ENCODE data around the gene PRICKLE2. TPM values are rescaled to one million over a fixed set of nuclear protein-coding genes. Genes with fewer than 3 reads are reported as not detected.

The PRICKLE2 gene
- total RNA-seq, 1 donor from 2014 or later = 4.1 TPM

DNA sequence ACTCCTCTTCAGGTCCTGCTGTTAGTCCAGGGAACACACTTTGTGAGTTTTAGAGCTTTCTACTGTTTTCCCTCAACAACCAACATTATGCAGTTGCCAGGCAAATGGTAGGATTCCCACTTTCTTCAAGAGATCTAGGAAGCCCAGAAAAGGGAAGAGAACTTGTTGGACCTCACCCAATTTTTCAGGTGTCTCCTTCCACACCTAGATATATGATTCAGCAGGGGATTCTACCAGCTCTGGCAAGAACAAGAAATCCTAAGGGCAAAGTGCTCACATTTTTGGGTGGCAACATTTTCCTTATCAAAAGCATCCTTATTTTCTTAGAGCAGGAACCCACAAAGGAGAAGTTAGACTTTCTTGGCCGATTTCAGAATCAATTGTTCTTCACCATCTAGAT, 57.4 kb downstream of the PRICKLE2 start:
- DNase-seq (no peak), ATAC-seq (no peak)
- intact Hi-C loops (cut with micrococcal nuclease) = no loop called here

DNA sequence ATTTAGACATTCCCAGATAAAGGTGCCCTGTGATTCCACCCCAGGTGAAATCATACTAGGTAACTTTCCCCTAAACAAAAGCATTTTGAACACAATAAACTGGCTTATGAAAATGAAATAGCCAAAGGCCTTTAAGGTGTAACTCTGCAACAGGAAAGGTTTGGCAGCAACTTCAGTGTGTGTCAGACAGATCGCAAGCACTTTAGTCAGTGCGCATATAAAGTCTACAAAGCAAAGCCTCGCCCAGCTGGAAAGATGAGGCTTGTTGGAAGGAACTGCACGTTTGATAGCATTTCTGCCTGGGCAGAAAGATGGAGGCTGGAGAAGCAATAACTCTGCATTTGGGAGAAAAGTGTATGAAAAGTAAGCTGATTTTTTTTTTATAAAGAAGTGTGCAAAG, 57.9 kb downstream of the PRICKLE2 start:
- intact Hi-C loops (cut with micrococcal nuclease) = no loop called here
- no peak for ATAC-seq

DNA sequence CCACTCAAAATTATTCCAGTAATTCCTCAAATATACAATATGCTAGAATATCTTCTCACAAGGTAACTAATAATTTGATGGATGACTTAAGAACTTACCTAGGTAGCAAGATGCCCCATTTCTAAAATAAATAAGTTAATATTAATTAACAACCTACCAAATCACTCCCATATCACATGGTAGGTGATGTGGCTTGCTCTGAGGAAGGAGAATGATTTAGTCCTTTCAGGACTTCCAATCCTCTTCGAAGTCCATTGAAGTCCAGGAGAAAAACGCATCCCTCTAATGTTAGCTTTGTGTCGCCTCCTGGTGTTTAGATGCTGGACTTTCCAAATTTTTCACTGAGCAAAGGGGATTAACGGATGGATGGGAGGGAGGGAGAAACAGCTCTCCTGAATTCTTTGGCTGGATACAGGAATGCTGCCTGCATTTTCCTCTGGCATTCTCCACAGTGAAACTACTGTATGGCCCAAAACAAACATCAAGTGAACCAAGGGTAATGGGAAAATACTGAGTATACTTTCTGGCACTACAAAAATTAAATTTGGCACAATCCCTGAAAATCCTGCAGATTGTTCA, 58.6 kb downstream of the PRICKLE2 start:
- ATAC-seq (peak; percentile 69), DNase-seq (no peak)
- intact Hi-C loops (cut with micrococcal nuclease) = no loop called here

More for the DNA sequence above, 57.9 kb downstream of the PRICKLE2 start:
- no peak for DNase-seq

DNA sequence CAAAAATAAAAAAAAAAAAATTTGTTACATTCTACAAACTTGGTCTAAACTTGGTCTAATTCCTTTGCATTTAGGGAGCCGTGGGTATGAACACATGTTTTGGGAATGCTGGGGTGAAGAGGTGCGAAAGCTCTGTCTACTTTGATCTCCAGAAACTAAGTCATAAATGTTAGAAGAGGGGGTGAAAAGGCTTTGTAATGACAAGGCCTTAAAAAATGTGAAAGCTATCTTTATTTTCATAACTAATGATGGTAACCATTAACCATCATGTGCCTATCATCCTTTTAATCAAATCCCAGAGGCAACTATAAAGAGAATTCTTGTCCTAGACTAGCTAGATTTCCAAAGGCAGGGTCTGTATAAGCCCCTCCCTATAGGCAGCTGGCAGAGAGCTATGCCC, 60.9 kb downstream of the PRICKLE2 start:
- no peak for DNase-seq
- intact Hi-C loops (cut with micrococcal nuclease) = no loop called here
- no peak for ATAC-seq

DNA sequence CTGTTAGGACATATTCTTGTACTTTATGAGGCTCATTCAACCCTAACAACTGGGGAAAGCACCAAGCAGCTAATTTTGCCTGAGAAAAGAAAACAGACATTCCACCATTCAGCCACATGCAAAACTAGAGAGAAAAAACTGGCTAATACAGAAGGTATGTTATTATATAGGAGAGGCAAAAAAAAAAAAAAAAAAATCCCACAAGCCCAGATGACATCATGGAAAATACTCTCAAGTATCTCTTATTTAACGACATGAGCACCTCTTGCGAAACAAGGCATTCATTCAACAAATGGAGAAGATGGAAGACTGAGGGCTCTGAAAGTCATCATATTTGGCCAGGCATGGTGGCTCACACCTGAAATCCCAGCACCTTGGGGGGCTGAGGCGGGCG, 61.5 kb downstream of the PRICKLE2 start:
- DNase-seq = no peak
- no peak for ATAC-seq
- intact Hi-C loops (cut with micrococcal nuclease) = no loop called here

DNA sequence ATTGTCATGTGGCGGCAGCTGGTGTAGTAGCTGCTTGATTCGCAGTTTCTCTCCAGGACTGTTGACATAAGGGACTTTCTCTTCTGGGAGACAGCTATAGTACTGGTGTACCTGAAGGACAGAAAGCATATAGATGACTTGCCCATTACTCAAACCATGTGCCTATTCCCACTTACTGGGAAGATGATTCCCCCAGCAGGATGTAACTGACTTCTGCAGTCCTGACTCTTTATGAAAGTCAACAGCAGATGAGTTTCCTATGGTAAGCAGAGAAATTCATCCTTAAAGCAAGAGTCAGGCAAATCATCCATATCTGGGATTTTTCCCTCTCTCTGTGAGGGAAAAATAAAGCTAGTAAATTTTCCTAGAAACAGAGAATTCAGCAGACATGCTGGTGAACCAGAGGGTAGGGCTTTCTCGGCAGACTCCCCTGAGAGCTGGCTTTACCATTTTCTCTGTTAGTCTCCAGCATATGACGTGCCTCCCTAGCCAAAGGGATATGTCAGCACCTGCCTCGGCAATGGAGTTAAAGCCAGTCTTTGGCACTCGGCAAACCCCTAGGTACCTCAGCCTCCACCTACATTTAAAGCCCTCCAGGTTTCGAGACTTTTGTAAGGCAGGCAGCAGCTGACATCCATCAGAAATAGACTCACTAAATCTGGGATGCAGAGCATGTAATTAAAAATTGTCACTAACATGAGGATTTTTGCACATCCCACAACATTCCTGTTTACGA, 62.1 kb downstream of the PRICKLE2 start:
- no peak for ATAC-seq
- no peak for DNase-seq
- intact Hi-C loops (cut with micrococcal nuclease) = no loop called here

DNA sequence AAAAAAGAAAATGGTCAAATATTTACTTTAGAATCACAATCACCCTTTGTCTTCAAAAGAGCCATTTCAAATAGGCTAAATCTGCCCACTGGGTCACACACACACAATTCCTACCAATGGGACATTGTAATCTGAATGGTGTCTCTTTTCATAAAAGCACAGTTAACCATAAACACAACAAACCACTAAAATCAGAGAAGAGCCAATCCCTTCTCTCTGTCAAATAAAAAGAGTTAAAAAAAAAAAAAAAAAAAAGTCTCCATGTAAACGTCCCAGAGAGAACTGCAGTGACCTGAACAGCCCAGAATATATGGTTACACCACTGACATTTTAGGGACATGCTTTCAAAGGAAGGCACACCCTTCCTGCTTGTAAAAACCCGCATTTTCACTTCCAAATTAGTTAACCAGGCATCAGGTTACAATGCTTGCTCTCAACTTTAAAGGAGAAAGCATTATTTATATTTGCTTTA, 63.7 kb downstream of the PRICKLE2 start:
- DNase-seq (no peak), ATAC-seq (peak; percentile 63)
- intact Hi-C loops (cut with micrococcal nuclease) = no loop called here

DNA sequence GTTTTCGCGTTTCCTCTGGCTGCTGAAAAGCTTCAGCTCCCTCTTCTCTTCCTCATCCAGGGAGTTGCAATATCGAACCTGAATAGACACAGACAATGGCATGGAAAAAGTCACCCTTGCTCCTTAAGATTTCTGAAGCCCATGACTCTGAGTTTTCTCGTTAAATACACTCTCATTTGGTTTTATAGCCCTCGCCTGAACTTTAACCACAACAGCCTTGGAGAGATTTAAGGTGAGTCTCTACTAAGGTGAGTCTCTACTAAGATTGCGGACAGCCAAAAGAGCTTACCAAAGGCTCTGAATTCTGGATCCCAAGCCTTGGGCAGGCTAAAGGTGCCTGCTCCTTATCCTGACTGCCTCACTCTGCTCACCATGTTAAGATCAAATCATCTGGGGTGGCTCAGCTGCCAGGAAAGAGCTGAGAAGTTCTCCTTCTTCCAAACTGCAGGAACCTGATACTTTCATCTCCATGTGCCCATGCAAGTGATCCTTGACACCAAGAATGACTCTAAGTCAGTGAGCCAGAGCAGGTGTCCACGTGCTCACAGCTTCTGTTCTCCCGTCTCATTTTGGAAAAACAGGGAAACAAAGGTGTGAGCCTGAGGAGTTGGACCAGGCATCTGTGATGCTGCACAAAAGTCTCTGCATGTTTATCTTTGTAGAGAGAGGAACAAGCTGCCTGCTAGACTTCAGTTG, 65.1 kb downstream of the PRICKLE2 start:
- intact Hi-C loops (cut with micrococcal nuclease) = no loop called here
- no peak for ATAC-seq

DNA sequence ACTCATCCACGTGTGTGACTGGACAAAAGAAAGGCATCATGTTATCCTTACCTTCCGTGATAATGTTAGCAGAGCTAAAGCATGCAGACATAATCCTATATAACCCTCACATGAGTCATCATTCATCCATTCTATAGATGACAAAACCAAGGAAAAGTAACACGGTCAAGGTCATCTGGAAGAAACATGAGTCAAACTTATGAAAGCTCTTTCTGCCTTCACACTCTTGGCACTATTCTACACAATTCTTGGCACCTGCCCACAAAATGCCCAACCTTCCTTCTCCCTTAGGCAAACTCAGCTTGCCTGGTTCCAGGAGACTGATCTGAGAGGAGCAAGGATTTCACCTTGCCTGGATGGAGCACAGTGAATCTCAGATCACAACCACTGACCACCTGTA, 66.9 kb downstream of the PRICKLE2 start:
- intact Hi-C loops (cut with micrococcal nuclease) = no loop called here
- ATAC-seq = no peak

More for the DNA sequence above, 65.1 kb downstream of the PRICKLE2 start:
- no peak for DNase-seq

DNA sequence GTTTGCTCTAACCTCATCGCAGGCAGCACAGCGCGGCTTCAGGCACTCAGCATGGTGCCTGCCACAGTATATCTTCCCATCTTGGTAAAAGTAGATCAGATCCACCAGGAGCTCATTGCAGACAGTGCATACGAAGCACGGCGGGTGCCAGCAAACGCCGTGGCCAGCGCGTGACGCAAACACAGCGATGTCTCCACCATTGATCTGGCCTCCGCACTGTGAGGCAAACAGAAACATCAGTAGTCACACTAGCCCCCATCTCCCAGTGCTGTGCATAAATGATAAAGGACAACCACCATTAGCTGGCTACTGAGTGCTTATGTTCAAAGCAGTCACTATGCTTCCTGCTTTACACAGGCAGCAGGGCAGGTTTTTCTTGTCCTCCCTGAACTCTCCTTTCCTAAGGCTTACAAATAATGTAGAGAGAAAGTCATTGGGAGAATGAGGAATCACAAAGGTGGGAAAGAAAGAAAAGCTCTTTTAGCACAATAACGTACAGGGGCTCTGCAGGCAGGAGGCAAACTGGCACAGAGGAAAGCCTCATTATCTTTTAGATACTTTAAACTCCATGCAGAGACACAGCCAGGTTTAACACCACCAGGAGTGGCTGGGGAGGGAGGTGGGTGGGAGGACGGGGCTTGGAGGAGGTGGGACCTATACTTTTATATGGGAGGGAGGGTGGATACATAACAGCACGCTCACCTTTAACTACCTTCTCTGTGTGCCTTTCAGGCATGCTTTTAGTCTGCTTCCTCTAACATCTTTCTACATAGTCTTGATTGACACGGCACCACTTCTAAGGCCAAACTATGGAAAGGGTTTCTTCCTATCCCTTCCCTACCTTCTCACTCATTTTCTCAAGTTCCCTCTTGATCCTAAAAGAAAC, 67.9 kb downstream of the PRICKLE2 start:
- intact Hi-C loops (cut with micrococcal nuclease) = no loop called here
- DNase-seq (no peak), ATAC-seq (peak; percentile 24)

More for the DNA sequence above, 66.9 kb downstream of the PRICKLE2 start:
- DNase-seq = no peak

DNA sequence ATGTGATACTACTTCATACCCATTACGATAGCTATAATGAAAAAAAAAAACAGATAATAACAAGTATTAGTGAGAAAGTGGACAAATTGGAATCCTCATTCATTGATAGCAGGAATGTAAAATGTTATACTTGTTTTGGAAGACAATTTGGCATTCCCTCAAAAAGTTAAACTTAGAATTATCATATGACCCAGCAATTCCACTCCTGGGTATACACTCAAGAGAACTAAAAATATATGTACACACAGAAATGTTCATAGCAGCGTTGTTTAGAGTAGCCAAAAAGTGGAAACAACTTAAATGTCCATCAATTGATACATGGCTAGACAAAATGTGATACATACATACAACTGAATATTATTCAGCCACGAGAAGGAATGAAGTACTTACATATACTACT, 69.9 kb downstream of the PRICKLE2 start:
- intact Hi-C loops (cut with micrococcal nuclease) = no loop called here
- no peak for ATAC-seq

DNA sequence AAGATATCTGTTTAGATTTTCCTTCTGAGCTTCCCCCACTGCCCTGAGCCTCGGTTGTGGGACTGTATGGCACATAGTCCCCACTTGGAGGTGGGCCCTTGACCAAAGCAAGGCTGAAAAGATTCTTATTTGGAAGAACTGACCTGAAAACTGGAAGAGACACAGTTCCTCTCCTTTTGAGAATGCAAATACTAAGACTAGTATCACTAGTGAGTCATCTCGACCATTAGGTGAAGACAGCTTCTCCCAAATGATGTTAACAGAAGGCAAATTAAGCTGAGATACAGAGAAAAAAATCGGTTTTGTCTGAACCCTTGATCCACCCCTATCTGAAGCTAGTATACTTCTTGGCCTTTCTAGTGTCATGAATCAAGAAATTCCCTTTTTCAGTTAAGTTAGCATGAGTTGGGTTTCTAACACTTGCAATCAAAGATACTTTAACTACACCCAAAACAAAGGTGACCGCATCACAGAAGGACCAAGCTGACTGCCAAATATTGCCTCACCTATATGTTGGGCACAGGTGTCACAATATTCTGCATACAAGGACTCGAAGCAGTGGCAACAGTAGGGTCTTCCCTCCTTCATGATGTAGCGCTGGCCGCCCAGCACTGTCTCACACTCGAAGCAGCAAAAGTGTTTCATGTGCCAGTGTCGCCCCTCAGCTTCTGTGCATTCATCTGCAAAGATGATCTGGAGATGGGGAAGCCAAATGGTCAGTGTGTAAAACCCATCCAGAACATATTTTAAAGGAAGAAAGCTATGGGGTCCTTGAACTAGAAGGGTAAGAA, 72.4 kb downstream of the PRICKLE2 start:
- no peak for ATAC-seq
- no peak for DNase-seq
- intact Hi-C loops (cut with micrococcal nuclease) = no loop called here

More for the DNA sequence above, 69.9 kb downstream of the PRICKLE2 start:
- DNase-seq = no peak

DNA sequence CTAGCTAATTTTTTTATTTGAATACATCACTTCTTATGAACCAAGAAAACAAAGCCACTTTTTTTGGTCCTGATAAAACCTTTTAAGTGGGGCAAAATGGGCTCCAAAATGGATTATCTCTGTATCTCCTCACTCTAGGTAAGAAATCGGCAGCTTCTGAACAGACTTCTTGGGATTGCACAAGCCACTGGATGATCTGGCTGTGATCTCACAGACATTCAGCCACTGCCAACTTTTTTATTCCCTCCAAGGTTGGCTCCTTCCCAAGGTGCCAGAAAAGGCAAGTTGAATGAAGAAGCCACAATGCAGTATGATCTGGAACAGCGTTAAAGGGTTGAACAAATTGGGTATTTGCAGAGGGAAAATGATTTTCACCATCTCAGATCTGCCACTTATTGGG, 73.2 kb downstream of the PRICKLE2 start:
- ATAC-seq = peak; percentile 8
- DNase-seq = no peak
- intact Hi-C loops (cut with micrococcal nuclease) = no loop called here

DNA sequence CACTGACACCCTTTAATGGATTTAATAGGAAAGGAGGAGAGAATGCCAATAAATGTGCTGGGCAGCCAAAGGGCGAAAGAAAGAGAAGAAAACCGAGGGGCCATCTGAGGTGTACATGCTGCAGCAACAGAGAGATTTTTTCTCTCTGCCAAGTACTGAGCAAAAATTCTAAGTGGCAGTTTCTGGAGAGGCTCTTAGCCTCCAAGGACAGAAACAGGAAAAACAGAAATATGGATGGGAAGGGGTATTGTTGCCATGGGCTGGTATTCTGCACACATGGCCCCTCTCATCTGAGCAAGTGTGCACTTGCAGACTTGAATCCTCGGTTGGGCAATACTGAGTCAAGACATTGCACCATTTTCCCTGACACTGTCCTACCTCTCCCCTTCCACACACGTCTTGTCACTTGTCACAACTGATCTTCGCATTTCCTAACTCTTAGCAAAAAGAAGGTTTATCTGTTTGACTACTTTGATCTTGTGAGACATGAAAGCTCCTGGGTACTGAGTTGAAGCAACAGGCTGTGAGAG, 73.9 kb downstream of the PRICKLE2 start:
- intact Hi-C loops (cut with micrococcal nuclease) = no loop called here
- ATAC-seq = no peak

DNA sequence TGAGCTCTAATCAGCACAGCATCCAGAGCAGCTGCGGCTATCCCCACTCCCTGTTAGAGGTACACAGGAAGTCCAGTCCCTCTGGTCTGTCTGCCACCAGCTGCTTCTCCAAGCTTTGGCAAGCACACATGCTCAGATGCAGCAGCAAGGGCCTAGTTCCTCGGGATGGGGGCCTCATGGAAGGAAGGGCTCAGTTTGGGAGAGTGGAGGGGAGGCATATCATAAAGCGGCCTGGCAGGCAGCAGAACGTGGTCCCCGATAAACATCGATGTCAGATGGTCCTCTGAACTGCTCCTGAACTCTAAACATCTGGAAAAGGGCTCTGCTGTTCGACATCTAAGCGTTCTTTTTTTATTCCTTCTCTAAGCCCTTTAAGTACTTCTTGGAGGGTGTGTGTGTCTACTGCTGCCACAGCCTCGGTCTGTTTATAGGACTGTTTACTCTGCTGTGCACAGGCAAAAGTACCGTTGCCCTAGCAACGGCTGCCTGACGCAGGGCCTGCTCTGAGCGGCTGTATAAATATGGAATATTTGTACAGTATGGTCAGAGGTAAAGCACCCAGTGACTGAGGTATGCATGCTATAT, 74.6 kb downstream of the PRICKLE2 start:
- DNase-seq (peak; percentile 79), ATAC-seq (peak; percentile 96)
- intact Hi-C loops (cut with micrococcal nuclease) = no loop called here

More for the DNA sequence above, 73.9 kb downstream of the PRICKLE2 start:
- no peak for DNase-seq

DNA sequence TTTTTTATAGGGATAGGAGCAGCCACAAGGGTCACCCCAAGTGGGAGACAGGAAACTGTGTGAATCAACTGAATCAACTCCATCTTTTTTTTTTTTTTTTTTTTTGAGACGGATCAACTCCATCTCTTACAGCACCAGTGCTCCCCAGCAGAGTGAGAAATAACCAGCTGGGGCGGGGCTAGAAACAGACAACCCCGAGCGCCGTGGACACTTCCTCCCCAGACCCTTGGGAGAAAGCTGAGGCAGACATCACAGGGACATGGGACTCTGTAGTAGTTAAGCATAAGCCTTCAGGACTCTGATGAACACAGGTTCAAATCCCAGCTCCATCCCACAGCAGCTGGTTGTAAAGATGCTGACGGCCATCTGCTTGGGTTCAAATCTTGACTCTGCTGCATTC, 75.4 kb downstream of the PRICKLE2 start:
- ATAC-seq (peak; percentile 16), DNase-seq (no peak)
- intact Hi-C loops (cut with micrococcal nuclease) = no loop called here

DNA sequence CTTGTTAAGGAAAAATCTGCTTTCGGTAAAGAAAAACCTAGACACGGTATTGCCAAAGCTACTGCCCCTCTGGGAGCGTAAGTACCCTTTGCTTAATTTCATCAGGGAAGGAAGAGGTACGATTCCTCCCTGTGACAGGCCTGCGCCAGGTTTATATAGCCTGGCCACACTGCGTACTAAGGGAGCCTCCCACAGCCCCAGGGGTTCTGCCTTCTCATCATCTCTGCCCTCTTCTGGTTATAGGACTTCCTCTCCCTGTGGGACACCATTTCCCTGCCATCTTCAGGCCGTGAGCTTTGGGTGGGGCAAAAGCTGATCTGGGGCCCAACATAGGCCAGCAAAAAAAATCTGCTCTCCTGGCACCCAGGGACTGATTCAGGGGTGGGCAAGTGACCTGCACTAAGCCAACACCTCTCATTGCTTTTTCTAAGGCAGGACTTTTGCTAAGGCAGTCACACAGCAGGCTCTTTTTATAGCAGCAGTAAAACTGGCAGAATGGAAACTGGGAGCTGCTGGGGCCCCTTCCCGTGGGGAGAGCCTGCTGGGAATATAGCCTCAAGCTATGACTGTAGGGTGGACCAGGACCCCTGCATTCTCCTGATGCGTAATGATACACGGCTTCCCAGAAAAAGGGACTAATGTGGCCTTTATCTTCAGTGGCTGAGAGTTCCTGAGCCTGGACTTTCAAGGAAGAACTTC, 76.2 kb downstream of the PRICKLE2 start:
- ATAC-seq (no peak), DNase-seq (no peak)
- intact Hi-C loops (cut with micrococcal nuclease) = no loop called here

Data from left ventricle myocardium superior (tissue), 1 donor.